ENCODE results near the gene N4BP2L2.

DNA sequence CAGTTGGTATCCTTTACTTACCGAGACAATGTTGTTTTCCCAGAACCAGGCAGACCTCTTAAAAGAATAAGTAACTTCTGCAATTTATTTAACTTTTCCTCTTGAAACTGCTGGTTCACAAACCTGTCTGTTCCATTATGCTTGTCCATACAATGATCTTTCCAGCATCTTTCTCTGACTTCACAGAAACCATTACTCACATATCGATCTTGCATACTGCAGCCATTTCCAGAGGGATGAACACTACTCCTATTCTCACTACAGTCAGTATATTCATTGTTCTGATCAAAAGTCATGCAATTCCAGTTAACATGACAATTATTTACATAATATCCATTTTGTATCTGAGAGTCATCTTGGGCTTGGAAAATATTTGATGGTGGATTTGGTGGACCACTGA is 2.8 kb downstream of the N4BP2L2 start:
- TF ChIP-seq, protein P1, sequence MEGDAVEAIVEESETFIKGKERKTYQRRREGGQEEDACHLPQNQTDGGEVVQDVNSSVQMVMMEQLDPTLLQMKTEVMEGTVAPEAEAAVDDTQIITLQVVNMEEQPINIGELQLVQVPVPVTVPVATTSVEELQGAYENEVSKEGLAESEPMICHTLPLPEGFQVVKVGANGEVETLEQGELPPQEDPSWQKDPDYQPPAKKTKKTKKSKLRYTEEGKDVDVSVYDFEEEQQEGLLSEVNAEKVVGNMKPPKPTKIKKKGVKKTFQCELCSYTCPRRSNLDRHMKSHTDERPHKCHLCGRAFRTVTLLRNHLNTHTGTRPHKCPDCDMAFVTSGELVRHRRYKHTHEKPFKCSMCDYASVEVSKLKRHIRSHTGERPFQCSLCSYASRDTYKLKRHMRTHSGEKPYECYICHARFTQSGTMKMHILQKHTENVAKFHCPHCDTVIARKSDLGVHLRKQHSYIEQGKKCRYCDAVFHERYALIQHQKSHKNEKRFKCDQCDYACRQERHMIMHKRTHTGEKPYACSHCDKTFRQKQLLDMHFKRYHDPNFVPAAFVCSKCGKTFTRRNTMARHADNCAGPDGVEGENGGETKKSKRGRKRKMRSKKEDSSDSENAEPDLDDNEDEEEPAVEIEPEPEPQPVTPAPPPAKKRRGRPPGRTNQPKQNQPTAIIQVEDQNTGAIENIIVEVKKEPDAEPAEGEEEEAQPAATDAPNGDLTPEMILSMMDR (IDR thresholded peaks at IDR 0.05): no peak
- TF ChIP-seq POLR2AphosphoS5 (IDR thresholded peaks at IDR 0.05): no peak
- TF ChIP-seq EP300 (IDR thresholded peaks at IDR 0.05): no peak
